Tibial artery (tissue), 4 donors: ENCODE results near the gene LRTM1.

Source experiments
- DNase-seq, 2 donors: peaks; one replicate each; pipeline ENCODE4 v3.0.0-alpha.2; 2019
- H3K27ac ChIP-seq, 2 donors: fragments of 200-600 bp; sonication (generic) in 1 of 2; 1 replicate in 1 of 2; 2 replicates in 1 of 2; pipeline ENCODE4 v1.5.1; 2018 to 2019; ENCODE audit warnings: mild to moderate bottlenecking in 1 of 2
- H3K27me3 ChIP-seq, 2 donors: fragments of 200-600 bp; sonication (generic) in 1 of 2; one replicate each; pipeline versions ENCODE4 v1.5.1 to v1.6.0; 2016 to 2019
- H3K36me3 ChIP-seq, 3 donors: fragments of 200-600 bp; sonication (generic) in 2 of 3; one replicate each; pipeline ENCODE4 v1.5.1; 2016 to 2019; ENCODE audit warnings: mild to moderate bottlenecking in 2 of 3
- H3K4me1 ChIP-seq, 4 donors: fragments of 200-600 bp; sonication (generic) in 2 of 4; 1 replicate in 3 of 4; 2 replicates in 1 of 4; pipeline ENCODE4 v1.5.1; 2016 to 2019
- H3K4me3 ChIP-seq, 2 donors: fragments of 200-600 bp; sonication (generic) in 1 of 2; 1 replicate in 1 of 2; 2 replicates in 1 of 2; pipeline ENCODE4 v1.5.1; 2018 to 2019; ENCODE audit warnings: mild to moderate bottlenecking in 2 of 2
- H3K9me3 ChIP-seq, 3 donors: fragments of 200-600 bp; sonication (generic) in 1 of 3; one replicate each; pipeline ENCODE4 v1.5.1; 2016 to 2019
- intact Hi-C: fragments of 100-400 bp; cut with DNase I; formaldehyde crosslinking; loops from one replicate; pipeline ENCODE4 v1.15.0; 2023; ENCODE audit warnings: low total_unique reads
- TF ChIP-seq, protein P1 (sequence below), 2 experiments: fragments of 200-600 bp in 1 of 2; fragments of 450-650 bp in 1 of 2; IDR thresholded peaks; one replicate each; pipeline ENCODE4 v1.5.1; 2017 to 2019; ENCODE audit warnings: antibody characterized with exemption in 2 of 2, mild to moderate bottlenecking in 1 of 2, moderate library complexity in 1 of 2

LRTM1 gene

DNA sequence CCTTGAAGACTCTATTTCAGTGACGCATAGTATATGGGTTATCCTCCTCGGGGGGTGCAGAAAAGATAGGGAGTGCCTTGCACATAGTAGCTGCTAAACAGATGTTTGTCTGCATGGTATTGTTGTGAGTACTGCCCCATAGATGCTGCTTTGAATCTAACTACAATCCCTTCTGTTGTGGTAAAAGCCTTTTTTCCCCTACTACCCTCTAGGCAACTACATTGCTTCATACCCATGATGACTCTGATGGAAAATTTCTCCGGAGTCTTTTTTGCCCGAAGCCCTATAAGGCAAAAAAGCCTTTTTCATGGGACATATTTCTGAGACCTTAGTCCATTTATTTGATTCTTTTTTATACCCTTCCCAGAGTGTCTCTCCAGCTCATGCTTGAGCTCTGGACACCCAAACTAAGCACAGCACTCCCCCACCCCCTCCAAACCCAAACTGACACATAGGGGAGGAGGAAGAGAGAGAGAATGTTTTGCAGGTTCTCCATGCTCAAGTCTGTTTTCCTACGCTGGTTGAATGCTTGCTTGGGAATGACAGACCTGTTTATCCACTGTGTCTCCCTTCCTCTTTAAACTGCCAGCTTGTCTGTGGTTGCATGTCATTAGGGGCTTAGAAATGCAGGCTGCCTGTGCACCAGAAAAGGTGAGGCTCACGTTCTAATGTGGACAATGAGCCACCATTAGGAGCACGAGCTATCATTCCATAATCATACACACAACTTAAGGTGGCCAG is 52.9 kb downstream of the LRTM1 start:
- TF ChIP-seq, protein P1, sequence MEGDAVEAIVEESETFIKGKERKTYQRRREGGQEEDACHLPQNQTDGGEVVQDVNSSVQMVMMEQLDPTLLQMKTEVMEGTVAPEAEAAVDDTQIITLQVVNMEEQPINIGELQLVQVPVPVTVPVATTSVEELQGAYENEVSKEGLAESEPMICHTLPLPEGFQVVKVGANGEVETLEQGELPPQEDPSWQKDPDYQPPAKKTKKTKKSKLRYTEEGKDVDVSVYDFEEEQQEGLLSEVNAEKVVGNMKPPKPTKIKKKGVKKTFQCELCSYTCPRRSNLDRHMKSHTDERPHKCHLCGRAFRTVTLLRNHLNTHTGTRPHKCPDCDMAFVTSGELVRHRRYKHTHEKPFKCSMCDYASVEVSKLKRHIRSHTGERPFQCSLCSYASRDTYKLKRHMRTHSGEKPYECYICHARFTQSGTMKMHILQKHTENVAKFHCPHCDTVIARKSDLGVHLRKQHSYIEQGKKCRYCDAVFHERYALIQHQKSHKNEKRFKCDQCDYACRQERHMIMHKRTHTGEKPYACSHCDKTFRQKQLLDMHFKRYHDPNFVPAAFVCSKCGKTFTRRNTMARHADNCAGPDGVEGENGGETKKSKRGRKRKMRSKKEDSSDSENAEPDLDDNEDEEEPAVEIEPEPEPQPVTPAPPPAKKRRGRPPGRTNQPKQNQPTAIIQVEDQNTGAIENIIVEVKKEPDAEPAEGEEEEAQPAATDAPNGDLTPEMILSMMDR (IDR thresholded peaks at IDR 0.05) = no peak
- intact Hi-C loops = no loop called here
- no peaks in the 10 kb centered on the region for H3K36me3 ChIP-seq
- no peak overlapping the region for H3K4me3 ChIP-seq
- DNase-seq = no peak
- H3K9me3 ChIP-seq = no peaks in the 10 kb centered on the region
- H3K27ac ChIP-seq = no peak overlapping the region
- H3K4me1 ChIP-seq = no peaks in the 10 kb centered on the region
- H3K27me3 ChIP-seq = no peaks in the 10 kb centered on the region

DNA sequence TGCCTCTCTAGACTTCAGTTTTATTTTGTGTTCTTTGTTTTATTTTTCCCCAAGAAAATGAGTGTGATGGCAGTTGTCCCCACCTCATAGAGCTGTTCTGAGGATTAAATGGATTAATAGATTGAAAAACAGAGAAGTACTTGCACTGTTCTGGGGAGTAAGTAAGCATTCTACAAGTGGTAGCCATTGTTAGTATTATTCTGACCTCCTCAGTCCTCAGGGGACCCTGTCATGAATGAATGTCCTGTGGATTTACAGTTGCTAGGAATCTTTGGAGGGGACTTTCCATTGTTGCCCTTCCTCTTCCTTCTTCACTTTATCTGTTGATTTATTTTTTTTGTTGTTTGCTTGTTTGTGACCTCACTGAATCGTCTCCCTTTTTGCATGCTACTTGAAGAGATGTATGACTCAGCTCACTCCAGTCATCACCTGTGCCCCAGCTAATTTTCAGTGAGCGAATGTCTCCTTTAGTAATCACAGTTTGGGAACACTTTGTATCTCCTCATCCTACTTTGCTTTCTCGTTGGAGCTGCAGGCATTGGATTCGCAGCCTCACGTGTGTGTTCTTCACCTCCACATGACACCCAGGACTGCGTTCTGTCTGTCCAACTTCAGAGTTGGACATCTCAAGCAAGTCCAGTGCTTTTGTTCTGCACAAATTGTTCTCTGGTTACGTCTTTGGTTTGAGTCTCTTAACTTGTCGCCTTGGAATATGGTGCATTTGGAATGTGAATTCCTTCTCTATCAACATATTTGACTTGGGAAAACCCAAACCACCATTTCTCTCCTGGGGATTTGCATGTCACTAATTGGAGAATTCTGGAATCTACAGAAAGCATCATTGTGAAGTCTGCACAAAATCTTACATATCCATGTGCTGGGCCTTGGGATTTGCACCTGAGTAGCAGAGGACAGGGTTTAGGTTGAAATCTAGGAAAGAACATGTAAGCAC is 54.5 kb downstream of the LRTM1 start:
- DNase-seq = no peak
- Histone ChIP-seq H3K9me3 (no peaks in the 10 kb centered on the region), H3K27me3 (no peaks in the 10 kb centered on the region), H3K4me1 (no peaks in the 10 kb centered on the region), H3K27ac (no peak overlapping the region), H3K36me3 (no peaks in the 10 kb centered on the region), H3K4me3 (no peak overlapping the region)
- TF ChIP-seq, protein P1 (IDR thresholded peaks at IDR 0.05) = no peak
- intact Hi-C loops = no loop called here

DNA sequence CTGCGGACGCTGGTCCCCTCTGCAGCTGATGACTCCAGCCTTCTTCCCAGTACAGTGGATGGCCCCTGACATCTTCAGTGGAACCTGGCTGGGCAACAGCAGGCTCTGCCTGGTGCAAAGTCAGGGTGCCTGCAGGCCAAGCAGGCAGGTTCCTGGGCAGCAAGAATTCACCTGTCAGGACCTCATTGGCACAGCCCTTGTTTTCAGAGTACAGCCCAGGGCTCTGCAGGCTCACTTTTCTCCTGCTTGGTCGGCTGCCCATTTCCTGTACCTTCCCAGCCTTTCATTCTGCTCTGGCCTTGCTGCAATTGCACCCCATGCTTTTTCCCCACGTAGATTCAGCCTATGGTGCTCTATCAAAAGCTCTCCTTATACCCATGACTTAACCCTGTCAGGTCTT is 56.0 kb downstream of the LRTM1 start:
- intact Hi-C loops = no loop called here
- H3K9me3 ChIP-seq = no peaks in the 10 kb centered on the region
- no peaks in the 10 kb centered on the region for H3K36me3 ChIP-seq
- no peak overlapping the region for H3K4me3 ChIP-seq
- TF ChIP-seq, protein P1 (IDR thresholded peaks at IDR 0.05) = no peak
- no peaks in the 10 kb centered on the region for H3K27me3 ChIP-seq
- H3K4me1 ChIP-seq = no peaks in the 10 kb centered on the region
- H3K27ac ChIP-seq = no peak overlapping the region
- no peak for DNase-seq

DNA sequence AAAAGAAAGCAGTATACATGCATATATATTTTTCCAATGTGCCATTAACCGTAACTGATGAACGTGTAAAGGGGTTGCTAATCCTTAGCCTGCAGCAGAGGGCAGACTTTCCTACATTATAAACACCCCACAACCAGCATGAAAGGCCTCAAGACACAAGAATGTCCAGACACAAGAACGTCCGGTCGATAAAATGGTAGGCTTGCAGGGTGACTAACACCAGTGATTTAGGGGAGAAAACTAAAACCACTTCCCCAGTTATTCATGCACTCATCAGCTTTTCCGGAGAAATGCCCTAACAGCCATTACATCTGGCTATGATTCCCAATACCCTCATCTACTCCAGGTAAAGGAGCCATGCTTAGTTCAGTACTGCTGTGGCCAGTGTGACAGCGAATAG is 57.4 kb downstream of the LRTM1 start:
- no peaks in the 10 kb centered on the region for H3K9me3 ChIP-seq
- TF ChIP-seq, protein P1 (IDR thresholded peaks at IDR 0.05) = no peak
- H3K4me1 ChIP-seq = no peaks in the 10 kb centered on the region
- no peaks in the 10 kb centered on the region for H3K36me3 ChIP-seq
- H3K27me3 ChIP-seq = no peaks in the 10 kb centered on the region
- H3K4me3 ChIP-seq = no peak overlapping the region
- DNase-seq = no peak
- H3K27ac ChIP-seq = no peak overlapping the region
- intact Hi-C loops = no loop called here
